ENCODE results near the gene TMEM141.

GRCh38 chr9:136805207-136805740 lies 14.1 kb downstream of the TMEM141 start:
- TF ChIP-seq PAX8 (IDR thresholded peaks at IDR 0.05) (no peak), POLR2A (IDR thresholded peaks at IDR 0.05; ENCODE audit: low read depth, low read length) (no peak), NRF1 (conservative IDR thresholded peaks at IDR 0.05; ENCODE audit: low read depth, low read length) (no peak), PRDM15 (CRISPR knock-in tag; IDR thresholded peaks at IDR 0.05) (no peak), CTCF (IDR thresholded peaks at IDR 0.05 in 2 of 3, conservative IDR thresholded peaks at IDR 0.05 in 1 of 3; ENCODE audit: control insufficient read depth in 2 of 3, extremely low read depth in 1 of 3, insufficient read depth in 1 of 3, low read depth in 3 of 3, low read length in 3 of 3) (no peak), TBL1XR1 (IDR thresholded peaks at IDR 0.05; ENCODE audit: low read depth, low read length) (no peak), EZH2 (IDR thresholded peaks at IDR 0.05; ENCODE audit: borderline replicate concordance, control insufficient read depth, low read depth, low read length) (no peak), EP300 (IDR thresholded peaks at IDR 0.05; ENCODE audit: borderline replicate concordance in 1 of 2, control insufficient read depth in 1 of 2, low read depth in 2 of 2, low read length in 2 of 2) (no peak), BHLHE40 (IDR thresholded peaks at IDR 0.05; ENCODE audit: borderline replicate concordance in 1 of 2, low read depth in 2 of 2, low read length in 1 of 2) (no peak), POLR2AphosphoS5 (IDR thresholded peaks at IDR 0.05; ENCODE audit: low read length) (no peak), USF2 (IDR thresholded peaks at IDR 0.05; ENCODE audit: borderline replicate concordance, low read depth, low read length) (no peak), TAF1 (IDR thresholded peaks at IDR 0.05; ENCODE audit: borderline replicate concordance, low read depth, low read length) (no peak), NFYA (IDR thresholded peaks at IDR 0.05; ENCODE audit: borderline replicate concordance, low read depth, low read length) (no peak)
